NCI-H748 (cell line): ENCODE data around the gene CECR2.
"Not testable (repeated sequence)": the region's sequence is repeated elsewhere in the genome, so short reads cannot be mapped to it uniquely, and the experiment has no call there.

ENCODE experiments used
- DNase-seq: peaks from one replicate; lab custom pipeline; 2025; ENCODE audit not compliant: unreplicated experiment; lab: John Stamatoyannopoulos, UW

The CECR2 gene

GRCh38 chr22:17493419-17493981 lies 124.2 kb downstream of the CECR2 start:
- no peak for DNase-seq

DNA sequence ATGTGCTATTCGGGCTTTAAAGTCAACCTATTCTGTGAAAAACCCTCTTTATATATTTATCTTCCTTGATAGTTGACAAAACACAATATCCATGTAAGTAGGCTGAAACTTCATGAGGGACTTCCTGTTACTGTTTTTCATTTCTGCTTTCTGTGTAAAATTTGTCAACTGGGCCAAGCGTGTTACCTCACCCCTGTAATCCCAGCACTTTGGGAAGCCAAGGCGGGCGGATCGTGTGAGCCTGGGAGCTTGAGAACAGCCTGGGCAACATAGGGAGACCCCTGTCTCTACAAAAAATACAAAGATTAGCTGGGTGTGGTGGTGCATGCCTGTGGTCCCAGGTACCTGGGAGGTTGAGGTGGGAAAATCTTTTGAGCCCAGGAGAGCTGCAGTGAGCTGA lies 127.6 kb downstream of the CECR2 start:
- no peak for DNase-seq

DNA sequence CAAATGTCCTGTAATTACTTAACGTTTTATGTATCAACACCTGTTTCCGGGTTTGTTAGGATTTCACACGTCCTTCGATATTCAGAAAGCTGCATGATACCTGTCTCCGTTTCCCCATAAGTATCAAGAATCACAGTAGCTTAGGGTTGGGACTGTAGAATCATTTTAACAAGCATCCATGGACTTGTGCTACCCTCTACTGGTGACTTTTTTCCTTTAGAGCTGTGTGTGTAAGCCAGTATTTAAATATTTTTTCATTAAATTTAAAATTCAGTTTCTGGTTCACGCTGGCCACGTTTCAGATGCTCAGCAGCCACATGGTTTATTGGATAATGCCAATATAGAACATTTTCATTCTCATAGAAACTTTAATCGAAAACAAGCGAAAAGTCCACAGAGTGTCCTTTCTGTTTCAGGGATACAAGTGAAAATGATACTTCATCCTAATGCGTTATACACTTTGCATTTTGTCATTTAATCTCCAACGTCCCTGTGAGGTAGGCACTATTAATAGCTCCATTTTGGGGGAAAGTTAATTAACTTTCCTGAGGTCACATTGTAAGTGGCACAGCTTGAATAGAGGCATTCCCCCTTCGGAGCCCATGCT lies 132.5 kb downstream of the CECR2 start:
- peak; percentile 60 for DNase-seq

DNA sequence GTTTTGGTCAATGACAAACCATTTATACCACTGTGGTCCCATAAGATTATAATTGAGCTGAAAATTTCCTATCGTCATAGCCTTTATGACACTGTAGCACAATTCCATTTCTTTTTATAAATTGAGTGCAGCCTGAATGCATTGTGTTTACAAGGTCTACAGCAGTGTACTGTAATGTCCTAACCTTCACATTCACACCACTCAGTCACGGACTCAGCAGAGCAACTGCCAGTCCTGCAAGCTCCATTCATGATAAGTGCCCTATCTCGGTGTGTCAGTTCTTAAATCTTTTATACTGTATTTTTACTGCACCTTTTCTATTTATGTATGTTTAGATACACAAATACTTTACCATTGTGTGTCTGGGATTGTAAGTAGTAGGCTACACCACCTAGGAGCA lies 138.8 kb downstream of the CECR2 start:
- DNase-seq, result no peak

DNA sequence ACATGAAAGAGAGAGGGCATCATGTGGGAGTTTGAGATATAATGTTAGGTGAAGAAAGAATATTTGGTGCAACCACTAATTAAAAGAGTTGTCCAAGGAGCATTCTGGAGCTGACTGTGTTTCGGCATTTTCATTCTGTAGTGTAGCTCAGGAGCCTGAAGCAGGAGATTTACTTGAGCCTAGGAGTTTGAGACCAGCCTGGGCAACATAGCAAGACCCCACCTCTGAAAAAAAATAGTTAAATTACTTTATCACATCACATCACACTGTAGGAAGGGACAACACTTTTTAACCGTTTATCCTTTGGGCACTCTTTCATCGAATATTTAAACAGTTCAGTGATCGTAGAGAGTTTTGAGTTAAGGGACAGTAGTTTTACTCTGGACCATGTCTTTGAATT lies 143.7 kb downstream of the CECR2 start:
- no peak for DNase-seq

DNA sequence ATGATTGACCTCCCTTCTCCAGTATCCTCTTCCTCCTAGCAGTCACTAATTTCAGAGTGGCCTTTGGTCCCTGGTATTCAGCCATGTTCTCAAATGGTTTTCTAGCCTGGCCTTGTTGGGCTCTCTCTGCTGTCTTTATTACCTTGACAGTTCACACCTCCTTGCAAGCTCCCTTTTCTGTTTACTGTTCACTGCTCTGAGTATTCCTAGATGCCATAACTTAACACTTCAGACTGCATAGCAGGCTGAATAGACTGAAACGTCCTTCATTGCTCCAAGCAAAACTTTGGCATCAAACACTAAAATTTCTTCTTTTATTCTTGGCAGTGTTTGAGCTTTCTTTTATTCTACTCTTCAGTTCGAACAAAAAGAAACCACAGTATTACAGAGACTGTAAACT lies 144.4 kb downstream of the CECR2 start:
- no peak for DNase-seq

DNA sequence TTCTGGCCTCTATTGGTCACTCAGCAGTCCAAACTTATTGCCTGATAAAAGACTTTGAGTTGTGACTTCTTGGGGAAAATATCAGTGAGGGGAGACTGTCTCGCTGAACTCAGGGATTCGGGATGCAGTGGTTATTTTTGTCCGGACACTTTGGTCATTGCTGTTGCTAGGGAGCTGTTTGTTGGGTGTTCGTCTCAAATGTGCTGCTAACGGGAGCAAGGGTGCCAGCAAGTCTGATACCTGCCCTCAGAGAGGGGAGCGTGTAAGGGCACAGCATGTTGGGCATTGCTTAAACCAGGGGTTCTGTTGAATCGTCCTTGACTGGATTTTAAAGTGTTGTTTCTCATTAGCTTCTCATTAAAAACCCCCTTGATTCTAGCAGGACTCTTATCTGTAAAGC lies 144.8 kb downstream of the CECR2 start:
- no peak for DNase-seq

DNA sequence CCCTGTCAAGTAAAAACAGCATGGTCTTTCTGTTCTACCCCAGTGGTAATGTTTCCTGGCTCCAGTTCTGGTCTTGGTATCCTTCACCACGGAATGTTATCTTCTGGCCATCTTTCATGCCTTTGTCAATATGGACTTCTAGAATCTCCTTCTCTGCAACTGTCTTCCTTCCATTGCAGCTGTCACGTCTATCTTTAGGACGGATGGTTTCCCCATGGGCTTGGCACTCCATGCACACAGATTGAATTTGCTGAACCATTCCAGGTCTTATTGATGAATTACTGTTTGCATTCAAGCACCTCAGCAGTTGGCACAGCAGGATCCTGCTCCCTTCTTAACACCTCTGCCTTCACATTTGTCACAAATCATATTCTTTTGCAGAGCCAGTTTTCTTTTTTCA lies 149.1 kb downstream of the CECR2 start:
- no peak for DNase-seq

GRCh38 chr22:17521971-17522370 lies 152.7 kb downstream of the CECR2 start:
- DNase-seq, result not testable (repeated sequence)

DNA sequence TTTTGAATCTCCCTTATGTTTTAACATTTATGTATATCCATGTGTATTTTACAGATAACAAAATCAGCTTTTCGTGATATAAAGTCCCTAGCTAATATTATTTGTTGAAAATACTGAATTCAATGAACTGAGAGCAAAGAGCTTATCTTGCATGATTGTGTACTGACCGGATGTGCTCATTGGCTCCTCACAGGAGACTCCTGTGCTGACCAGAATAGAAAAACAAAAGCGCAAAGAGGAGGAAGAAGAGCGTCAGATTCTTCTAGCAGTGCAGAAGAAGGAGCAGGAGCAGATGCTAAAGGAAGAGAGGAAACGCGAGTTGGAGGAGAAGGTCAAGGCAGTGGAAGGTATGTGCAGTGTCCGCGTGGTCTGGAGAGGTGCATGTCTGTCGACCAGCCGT lies 154.7 kb downstream of the CECR2 start:
- no peak for DNase-seq

- no peak for DNase-seq
Measured at GRCh38 chr22:17536269-17536668, 167.0 kb downstream of the CECR2 start.

- DNase-seq, result no peak
Measured at GRCh38 chr22:17537155-17537554, 167.9 kb downstream of the CECR2 start.

DNA sequence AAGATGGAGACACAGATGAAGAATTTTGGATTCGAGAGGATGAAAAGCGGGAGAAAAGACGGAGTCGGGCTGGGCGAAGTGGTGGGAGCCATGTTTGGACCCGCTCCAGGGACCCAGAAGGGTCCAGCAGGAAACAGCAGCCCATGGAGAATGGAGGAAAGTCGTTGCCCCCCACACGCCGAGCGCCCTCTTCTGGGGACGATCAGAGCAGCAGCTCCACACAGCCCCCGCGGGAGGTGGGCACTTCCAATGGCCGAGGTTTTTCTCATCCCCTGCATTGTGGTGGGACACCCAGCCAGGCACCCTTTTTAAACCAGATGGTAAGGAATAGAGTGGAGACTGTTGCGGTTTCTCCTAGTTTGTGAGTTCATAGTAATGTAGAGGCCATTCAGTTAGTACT lies 171.2 kb downstream of the CECR2 start:
- DNase-seq, result no peak

DNA sequence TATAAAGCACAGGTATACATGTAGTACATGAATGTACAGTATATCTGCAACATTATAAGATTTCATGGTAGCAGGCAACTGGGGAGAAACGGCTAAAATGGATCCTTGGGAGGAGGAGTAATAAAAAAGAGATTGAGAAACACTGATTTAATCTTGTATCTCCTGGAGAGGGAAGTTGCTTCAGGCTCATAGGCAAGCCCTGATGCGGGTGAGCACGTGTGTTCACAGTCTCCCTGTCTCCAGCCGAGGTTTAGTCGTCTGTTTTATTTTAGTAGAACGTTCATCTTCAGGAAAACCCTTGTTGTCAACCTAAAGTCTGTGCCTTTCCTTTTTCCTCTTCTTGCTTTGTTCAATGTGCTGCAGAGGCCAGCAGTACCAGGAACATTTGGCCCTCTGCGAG lies 172.2 kb downstream of the CECR2 start:
- no peak for DNase-seq

DNA sequence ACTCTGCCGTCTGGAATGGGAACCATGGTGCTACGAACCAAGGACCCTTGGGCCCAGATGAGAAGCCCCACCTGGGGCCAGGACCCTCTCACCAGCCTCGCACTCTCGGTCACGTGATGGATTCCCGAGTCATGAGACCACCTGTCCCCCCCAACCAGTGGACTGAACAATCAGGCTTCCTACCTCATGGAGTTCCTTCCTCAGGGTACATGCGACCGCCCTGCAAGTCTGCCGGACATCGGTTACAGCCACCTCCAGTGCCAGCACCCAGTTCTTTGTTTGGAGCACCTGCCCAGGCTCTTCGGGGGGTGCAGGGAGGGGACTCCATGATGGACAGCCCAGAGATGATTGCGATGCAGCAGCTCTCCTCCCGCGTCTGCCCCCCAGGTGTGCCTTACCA lies 173.2 kb downstream of the CECR2 start:
- DNase-seq, result no peak

DNA sequence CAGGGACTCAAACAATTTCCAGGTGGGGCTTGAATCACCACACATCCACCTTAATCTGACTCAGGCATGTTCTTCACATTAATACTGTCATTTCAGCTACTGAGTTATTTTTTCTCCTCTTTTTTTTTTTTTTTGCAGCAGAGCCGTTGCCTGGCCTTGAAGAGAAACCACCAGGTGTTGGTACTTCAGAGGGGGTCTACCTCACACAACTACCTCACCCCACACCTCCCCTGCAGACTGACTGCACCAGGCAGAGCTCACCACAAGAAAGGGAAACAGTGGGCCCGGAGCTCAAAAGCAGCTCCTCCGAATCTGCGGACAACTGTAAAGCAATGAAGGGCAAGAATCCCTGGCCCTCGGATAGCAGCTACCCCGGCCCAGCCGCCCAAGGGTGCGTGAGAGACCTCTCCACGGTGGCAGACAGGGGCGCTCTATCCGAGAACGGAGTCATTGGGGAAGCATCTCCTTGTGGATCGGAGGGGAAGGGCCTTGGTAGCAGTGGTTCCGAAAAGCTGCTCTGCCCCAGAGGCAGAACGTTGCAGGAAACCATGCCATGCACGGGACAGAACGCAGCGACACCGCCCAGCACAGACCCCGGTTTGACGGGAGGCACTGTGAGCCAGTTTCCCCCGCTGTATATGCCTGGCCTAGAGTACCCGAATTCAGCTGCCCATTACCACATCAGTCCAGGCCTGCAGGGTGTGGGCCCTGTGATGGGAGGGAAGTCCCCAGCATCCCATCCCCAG lies 178.9 kb downstream of the CECR2 start:
- DNase-seq, result no peak

DNA sequence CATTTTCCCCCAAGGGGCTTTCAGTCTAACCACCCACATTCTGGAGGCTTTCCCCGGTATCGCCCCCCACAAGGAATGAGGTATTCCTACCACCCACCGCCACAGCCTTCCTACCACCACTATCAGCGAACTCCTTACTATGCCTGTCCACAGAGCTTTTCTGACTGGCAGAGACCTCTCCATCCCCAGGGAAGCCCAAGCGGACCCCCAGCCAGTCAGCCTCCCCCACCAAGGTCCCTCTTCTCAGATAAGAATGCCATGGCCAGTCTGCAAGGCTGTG lies 179.4 kb downstream of the CECR2 start:
- no peak for DNase-seq

- DNase-seq, result no peak
Measured at GRCh38 chr22:17549183-17549582, 179.9 kb downstream of the CECR2 start.

- no peak for DNase-seq
Measured at GRCh38 chr22:17549655-17550054, 180.4 kb downstream of the CECR2 start.

GRCh38 chr22:17552737-17553136 lies 183.5 kb downstream of the CECR2 start:
- DNase-seq, result no peak

DNA sequence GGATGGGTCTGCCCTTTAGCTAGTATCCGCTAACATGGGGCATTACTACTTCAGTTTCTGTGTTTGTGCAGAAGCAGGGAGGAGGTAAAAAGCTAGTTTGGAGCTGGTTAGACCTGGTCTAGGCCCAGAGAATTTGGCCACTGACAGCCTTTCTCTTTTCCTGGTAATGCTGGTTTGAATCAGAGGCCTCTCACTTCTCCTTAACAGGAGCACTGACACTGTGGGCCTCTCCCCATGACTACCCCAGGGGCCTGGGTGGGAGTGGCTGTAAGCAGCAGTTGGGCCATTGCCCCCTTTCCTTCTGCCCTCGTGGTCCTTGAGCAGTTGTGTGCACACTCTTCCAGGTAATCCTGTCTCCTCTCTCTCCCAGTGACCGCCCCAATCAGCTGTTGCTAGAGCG lies 185.6 kb downstream of the CECR2 start:
- DNase-seq, result no peak

GRCh38 chr22:17559188-17559587 lies 189.9 kb downstream of the CECR2 start:
- DNase-seq, result no peak
